ENCODE results near the gene NR6A1. TPM values are rescaled to one million over a fixed set of nuclear protein-coding genes. Genes with fewer than 3 reads are reported as not detected.

Gene NR6A1
- total and polyA plus RNA-seq, 11 donors: 0.65 to 5.7 (median 1.6) TPM

GRCh38 chr9:124801356-124801755, 30.2 kb upstream of the NR6A1 start:
- Histone ChIP-seq H3K9me3 (no peaks in the 10 kb centered on the region), H3K4me3 (no peak overlapping the region), H3K27ac (peak overlapping the region in 1 of 12 donors; percentile 82), H3K36me3 (peaks cover 0 to 14% (median 0%) of the 10 kb centered on the region in 9 donors), H3K4me1 (peaks cover 0 to 56% (median 42%) of the 10 kb centered on the region in 12 donors), H3K27me3 (no peaks in the 10 kb centered on the region)
- intact Hi-C loops (cut with DNase I): no loop called here
- no peak for ATAC-seq
- TF ChIP-seq POLR2A (IDR thresholded peaks at IDR 0.05): no peak
- TF ChIP-seq, protein P1, sequence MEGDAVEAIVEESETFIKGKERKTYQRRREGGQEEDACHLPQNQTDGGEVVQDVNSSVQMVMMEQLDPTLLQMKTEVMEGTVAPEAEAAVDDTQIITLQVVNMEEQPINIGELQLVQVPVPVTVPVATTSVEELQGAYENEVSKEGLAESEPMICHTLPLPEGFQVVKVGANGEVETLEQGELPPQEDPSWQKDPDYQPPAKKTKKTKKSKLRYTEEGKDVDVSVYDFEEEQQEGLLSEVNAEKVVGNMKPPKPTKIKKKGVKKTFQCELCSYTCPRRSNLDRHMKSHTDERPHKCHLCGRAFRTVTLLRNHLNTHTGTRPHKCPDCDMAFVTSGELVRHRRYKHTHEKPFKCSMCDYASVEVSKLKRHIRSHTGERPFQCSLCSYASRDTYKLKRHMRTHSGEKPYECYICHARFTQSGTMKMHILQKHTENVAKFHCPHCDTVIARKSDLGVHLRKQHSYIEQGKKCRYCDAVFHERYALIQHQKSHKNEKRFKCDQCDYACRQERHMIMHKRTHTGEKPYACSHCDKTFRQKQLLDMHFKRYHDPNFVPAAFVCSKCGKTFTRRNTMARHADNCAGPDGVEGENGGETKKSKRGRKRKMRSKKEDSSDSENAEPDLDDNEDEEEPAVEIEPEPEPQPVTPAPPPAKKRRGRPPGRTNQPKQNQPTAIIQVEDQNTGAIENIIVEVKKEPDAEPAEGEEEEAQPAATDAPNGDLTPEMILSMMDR (IDR thresholded peaks at IDR 0.05): no peak
- DNase-seq: no peak
- 93 to 98% (median 98%) methylated on average over 5 to 6 of the region's 6 CpGs for WGBS, 4 donors

DNA sequence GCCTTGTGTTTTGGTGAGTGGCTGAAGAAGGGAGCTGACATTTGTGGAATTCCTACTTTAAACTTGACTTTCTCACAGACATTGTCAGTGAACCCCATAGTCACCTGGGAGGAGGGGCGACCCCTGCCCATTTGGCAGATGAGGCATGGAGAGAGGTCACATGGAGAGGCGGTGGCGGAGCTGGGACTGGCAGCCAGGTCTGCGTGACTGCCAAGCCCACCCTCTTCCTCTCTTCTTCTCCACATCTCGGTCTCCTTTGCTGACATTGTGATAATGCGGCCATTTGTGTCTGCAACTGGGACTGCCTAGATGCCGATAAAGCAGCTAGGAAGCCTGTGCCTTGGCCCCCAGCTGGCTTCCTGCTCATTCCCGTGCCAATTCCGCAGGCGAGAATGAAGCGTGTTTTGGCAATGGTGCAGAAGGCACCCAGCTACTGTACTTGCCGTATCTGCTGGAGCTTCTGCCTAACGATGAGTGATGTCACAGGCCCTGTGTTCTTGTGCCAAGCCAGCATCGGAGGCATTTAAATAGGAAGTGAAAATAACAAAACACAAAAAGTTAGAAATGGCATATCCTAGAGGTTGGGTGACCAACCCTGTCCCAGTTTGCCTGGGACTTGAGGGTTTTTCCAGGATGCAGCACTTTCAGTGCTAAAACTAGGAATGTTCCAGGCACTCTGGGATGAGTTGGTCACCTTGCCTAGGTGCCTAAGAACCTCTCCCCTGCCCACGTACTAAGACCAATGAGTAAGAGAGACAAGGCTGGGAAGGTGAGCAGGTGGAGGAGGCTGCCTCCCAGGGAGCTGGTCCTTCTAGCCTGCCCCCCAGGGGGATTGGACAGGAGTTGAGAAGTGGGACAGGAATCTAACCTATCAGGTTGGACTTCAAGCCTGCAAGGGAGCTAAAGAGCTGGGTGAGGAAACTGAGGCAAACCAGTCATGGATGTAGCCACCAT, 29.5 kb upstream of the NR6A1 start:
- H3K36me3 ChIP-seq: peaks cover 0 to 14% (median 0%) of the 10 kb centered on the region in 9 donors
- intact Hi-C loops (cut with DNase I): no loop called here
- DNase-seq: peak in 4 of 5 donors; percentile 61 to 83 (median 75)
- no peak overlapping the region for H3K4me3 ChIP-seq
- no peaks in the 10 kb centered on the region for H3K9me3 ChIP-seq
- no peak for TF ChIP-seq POLR2A (IDR thresholded peaks at IDR 0.05)
- TF ChIP-seq, protein P1 (IDR thresholded peaks at IDR 0.05): no peak
- 16 to 29% (median 22%) methylated on average over 15 of the region's 15 CpGs for WGBS, 4 donors
- ATAC-seq: peak; percentile 38 to 78 (median 63)
- peaks cover 0 to 64% (median 50%) of the 10 kb centered on the region in 12 donors for H3K4me1 ChIP-seq
- no peaks in the 10 kb centered on the region for H3K27me3 ChIP-seq
- H3K27ac ChIP-seq: peak overlapping the region in 5 of 12 donors; percentile 26 to 82 (median 73)

DNA sequence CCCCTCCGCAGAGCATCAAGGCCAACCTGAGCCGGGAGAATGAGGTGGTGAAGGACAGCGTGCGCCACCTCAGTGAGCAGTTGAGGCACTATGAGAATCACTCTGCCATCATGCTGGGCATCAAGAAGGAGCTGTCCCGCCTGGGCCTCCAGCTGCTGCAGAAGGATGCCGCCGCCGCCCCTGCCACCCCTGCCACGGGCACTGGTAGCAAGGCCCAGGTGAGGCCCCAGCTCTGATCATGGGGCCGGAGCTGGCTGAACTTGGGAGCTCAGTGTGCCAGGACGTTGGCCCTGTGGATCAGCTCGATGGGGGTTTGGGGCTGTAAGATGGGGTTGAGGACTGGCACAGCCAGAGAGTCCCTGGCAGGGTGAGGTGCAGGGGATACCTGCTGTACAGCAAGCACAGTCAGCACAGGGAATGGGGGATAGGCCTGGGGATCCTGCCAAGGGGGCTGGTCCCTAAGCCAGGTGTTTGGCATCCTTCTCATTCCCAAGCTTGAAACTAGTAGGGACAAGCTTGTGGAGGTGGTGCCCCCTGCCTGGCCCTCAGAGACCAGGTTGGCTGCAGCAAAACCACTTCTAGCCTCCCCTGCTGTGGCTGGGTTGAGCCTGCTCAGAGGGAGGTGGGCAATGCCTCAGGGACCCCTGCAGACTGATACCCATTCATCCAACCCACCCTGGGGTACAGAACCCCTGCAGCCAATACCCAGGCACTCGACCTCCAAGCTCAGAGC, 28.3 kb upstream of the NR6A1 start:
- peak overlapping the region in 5 of 12 donors; percentile 26 to 82 (median 73) for H3K27ac ChIP-seq
- WGBS, 4 donors: 76 to 92% (median 90%) methylated on average over 5 to 13 of the region's 13 CpGs
- peaks cover 0 to 12% (median 0%) of the 10 kb centered on the region in 9 donors for H3K36me3 ChIP-seq
- intact Hi-C loops (cut with DNase I): loop anchor here in 2 of 10 donors (5.0 kb wide), 2 partner anchors 33 to 38 kb away; no protein-coding TSS in a partner anchor
- DNase-seq: no peak
- no peaks in the 10 kb centered on the region for H3K9me3 ChIP-seq
- H3K27me3 ChIP-seq: no peaks in the 10 kb centered on the region
- TF ChIP-seq, protein P1 (IDR thresholded peaks at IDR 0.05): no peak
- TF ChIP-seq POLR2A (IDR thresholded peaks at IDR 0.05): no peak
- no peak for ATAC-seq
- H3K4me1 ChIP-seq: peaks cover 0 to 75% (median 58%) of the 10 kb centered on the region in 12 donors
- no peak overlapping the region for H3K4me3 ChIP-seq
